OCI-LY7 (cell line): ENCODE data around the gene ZMIZ1.

ENCODE experiments used
- CTCF ChIP-seq: fragments of 200-600 bp; sonication (generic); conservative IDR thresholded peaks from 2 replicates; pipeline ENCODE4 v1.5.1; 2014; ENCODE audit warnings: mild to moderate bottlenecking, antibody characterized with exemption, low read length, moderate library complexity, mixed read lengths
- EZH2phosphoT487 ChIP-seq: fragments of 200-600 bp; sonication (generic); IDR thresholded peaks from 2 replicates; pipeline ENCODE4 v1.6.1; 2018; ENCODE audit warnings: low read depth, borderline replicate concordance, mild to moderate bottlenecking, mixed run types, antibody characterized with exemption, low read length, moderate library complexity, mixed read lengths

GRCh38 chr10:79346012-79346340 is 277.2 kb downstream of the ZMIZ1 start:
- no peak for TF ChIP-seq CTCF
- TF ChIP-seq EZH2phosphoT487, result no peak
